ENCODE data around the gene B3GNT3. TPM values are rescaled to one million over a fixed set of nuclear protein-coding genes. Genes with fewer than 3 reads are reported as not detected.
A peak's percentile ranks its signal among the peaks of the same experiment; 100 is the strongest.

Gene B3GNT3
- total and polyA plus RNA-seq, 2 donors (not counting 1 experiment from before 2014, with no cell fraction given), result 0.06 TPM; not detected in 1

DNA sequence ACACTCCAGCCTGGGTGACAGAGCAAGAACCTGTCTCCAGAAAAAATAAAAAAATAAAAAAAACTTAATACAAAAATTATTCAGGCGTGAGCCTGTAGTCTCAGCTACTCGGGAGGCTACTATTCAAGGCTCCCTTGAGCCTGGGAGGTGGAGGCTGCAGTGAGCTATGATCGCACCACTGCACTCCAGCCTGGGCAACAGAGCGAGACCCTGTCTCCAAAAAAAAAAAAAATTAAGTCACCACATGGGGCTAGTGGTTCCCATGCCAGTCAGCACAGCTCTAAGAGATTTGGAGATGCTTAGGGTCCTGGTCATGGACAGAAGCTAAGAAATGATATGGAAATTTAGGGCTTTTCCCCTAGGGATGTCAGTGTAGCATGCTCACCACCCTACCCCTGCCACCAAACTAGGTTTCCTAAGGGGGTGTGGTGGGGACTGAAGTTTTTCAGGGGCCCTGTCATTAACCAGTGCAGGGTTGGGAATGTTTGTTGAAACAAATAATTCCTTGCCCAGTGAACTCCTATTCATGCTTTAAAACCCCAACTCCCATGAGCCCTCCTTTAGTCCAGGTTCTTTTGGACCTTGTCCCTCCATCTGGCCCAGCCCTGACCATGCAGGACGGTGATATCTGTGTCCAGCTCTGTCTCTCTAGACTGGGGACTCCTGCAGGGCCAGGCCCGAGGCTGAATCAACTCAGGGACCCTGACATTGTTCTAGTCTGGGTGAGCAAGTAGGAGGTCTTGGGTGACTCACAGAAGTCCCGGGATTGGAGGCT is 41.9 kb upstream of the B3GNT3 start:
- H2AFZ ChIP-seq (ENCODE audit: insufficient read depth, low read depth, low read length, poor library complexity, severe bottlenecking), result no peak overlapping the region
- no peaks in the 10 kb centered on the region for H3K27me3 ChIP-seq (replicated peaks in 1 of 4; ENCODE audit: control extremely low read depth in 1 of 4, control insufficient read depth in 3 of 4, insufficient read depth in 4 of 4, low read length in 3 of 4)
- intact Hi-C loops (cut with micrococcal nuclease), result loop anchor here (5.0 to 10.0 kb wide), 4 partner anchors 51 to 442 kb away; partner anchors contain the start of genes MPV17L2 and RPL18A
- H3K4me1 ChIP-seq (ENCODE audit: control insufficient read depth in 2 of 2, insufficient read depth in 2 of 2, low read length in 2 of 2), result peaks cover 68 to 85% of the 10 kb centered on the region in 2 donors
- CTCF ChIA-PET, result interaction anchor here (0.7 to 11.3 kb wide), 10 partner anchors 13 to 180 kb away, joined by 3 to 122 read pairs (median 12); partner anchors contain the start of gene CCDC124
- WGBS (ENCODE audit: insufficient coverage), result 100% methylated on average over 2 of the region's 7 CpGs
- Mint-ChIP-seq H3K27me3 (no peaks in the 10 kb centered on the region), H3K27ac (peak overlapping the region; percentile 65), H3K4me1 (peaks cover 77% of the 10 kb centered on the region), H3K4me3 (peak overlapping the region; percentile 45), H3K9me3 (ENCODE audit: insufficient read depth) (no peaks in the 10 kb centered on the region)
- H3K9ac ChIP-seq (ENCODE audit: low read length), result peak overlapping the region; percentile 11
- H4K20me1 ChIP-seq (ENCODE audit: control insufficient read depth, insufficient read depth, low read length, poor library complexity, severe bottlenecking), result peaks cover 14% of the 10 kb centered on the region
- POLR2A ChIA-PET, result interaction anchor here (0.6 to 0.7 kb wide), 3 partner anchors 200 to 436 kb away, joined by 3 to 6 read pairs (median 5); no protein-coding TSS in a partner anchor
- peak overlapping the region; percentile 88 for H3K4me2 ChIP-seq (replicated peaks; ENCODE audit: low read depth, low read length, poor library complexity, severe bottlenecking)
- H3K36me3 ChIP-seq (replicated peaks in 1 of 2; ENCODE audit: control extremely low read depth in 1 of 2, control insufficient read depth in 1 of 2, extremely low read depth in 1 of 2, insufficient read depth in 2 of 2, low read length in 1 of 2), result peaks cover 5 to 26% of the 10 kb centered on the region in 2 experiments
- no peak for ATAC-seq (ENCODE audit: low read depth)
- no peak for TF ChIP-seq EZH2 (IDR thresholded peaks at IDR 0.05; ENCODE audit: borderline replicate concordance, insufficient read depth, low read depth, low read length, poor library complexity, severe bottlenecking)
- TF ChIP-seq, protein P1, sequence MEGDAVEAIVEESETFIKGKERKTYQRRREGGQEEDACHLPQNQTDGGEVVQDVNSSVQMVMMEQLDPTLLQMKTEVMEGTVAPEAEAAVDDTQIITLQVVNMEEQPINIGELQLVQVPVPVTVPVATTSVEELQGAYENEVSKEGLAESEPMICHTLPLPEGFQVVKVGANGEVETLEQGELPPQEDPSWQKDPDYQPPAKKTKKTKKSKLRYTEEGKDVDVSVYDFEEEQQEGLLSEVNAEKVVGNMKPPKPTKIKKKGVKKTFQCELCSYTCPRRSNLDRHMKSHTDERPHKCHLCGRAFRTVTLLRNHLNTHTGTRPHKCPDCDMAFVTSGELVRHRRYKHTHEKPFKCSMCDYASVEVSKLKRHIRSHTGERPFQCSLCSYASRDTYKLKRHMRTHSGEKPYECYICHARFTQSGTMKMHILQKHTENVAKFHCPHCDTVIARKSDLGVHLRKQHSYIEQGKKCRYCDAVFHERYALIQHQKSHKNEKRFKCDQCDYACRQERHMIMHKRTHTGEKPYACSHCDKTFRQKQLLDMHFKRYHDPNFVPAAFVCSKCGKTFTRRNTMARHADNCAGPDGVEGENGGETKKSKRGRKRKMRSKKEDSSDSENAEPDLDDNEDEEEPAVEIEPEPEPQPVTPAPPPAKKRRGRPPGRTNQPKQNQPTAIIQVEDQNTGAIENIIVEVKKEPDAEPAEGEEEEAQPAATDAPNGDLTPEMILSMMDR (IDR thresholded peaks at IDR 0.05), result no peak
- H3K79me2 ChIP-seq (ENCODE audit: control insufficient read depth, insufficient read depth, low read length), result peaks cover 90% of the 10 kb centered on the region
- H3K9me3 ChIP-seq (ENCODE audit: control extremely low read depth in 1 of 3, control insufficient read depth in 2 of 3, insufficient read depth in 1 of 3, low read length in 2 of 3), result no peaks in the 10 kb centered on the region
- H3K4me3 ChIP-seq (ENCODE audit: control extremely low read depth in 1 of 5, extremely low read depth in 1 of 5, insufficient read depth in 1 of 5, low read depth in 2 of 5, low read length in 4 of 5), result no peak overlapping the region
- peak overlapping the region; percentile 48 to 99 for H3K27ac ChIP-seq (ENCODE audit: low read length in 2 of 2)
- DNase-seq, result peak; percentile 34

All from B cell (primary cell).